Skeletal muscle cell (primary cell): ENCODE data around the gene PPAT.

Experiments used
- DNase-seq: peaks from one replicate; pipeline ENCODE4 v3.0.0-alpha.2; 2010; ENCODE audit warnings: low read depth
- H3K4me3 ChIP-seq: 2 replicates; pipeline ENCODE4 v1.5.1; 2011; ENCODE audit warnings: low read depth, mild to moderate bottlenecking, control low read depth, low read length, moderate library complexity

The PPAT gene

DNA sequence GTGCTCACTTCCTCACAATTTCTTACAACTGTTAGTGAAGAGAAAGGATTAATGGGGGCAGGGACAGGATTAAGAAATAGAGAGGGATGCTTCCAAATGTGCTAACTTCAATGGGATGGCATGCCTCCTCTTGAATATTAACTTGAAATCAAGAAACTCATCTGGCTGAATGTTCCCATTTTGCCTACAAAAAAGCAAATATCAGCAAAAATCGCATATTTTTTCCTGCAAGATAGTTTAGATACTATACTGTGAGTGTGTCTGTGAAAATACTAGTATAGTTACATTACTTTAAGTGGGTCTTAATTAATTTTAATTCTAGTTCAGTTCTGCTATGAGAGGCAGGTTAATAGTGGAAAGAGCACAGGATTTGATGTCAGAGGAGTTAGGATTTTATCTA, 5.6 kb upstream of the PPAT start:
- no peak overlapping the region for H3K4me3 ChIP-seq
- no peak for DNase-seq

DNA sequence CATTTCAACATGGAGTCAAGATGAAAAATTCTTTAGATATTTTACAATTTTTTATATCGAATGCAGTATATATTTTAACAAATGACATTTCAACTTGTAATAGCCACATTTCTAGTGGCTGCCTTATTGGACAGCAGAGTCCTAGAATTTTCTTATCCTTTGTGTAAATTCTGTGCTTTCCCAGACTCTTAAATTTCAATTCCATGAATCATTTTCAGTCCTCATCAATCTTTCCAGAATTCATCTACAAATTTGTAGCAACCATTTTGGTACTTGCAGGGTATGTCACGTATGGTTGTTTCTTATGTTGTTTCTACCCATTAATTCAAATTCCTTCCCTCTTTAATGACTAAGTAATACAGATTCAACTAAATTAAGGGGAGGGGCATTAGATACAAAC, 3.4 kb upstream of the PPAT start:
- no peak for DNase-seq
- H3K4me3 ChIP-seq, result no peak overlapping the region

DNA sequence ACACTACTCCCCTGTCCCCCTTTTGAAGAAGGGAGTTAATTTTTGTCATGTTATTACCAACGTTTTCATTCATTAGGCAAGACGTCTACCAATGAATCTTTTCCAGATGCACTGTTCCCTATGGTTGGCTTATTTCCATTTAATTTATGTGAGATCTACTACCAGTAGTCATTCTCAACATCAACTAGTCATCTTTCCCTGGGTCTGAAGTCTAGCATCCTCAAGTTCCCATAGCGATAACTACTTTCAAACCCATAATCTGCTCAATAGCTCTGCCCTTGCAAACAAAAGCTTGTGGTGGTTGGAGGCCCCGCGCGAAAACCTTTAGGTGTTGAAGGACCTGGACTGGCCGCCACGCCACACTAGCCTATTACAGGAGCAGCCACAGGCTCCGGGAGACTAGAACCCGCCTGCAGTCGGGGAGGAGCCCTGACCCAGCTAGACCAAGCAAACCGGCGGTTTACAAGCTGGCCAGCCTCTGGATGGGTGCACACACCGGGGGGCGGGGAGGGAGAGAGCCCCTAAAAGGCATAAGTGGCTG, 746 bp downstream of the PPAT start:
- H3K4me3 ChIP-seq, result peak overlapping the region; percentile 89
- no peak for DNase-seq

DNA sequence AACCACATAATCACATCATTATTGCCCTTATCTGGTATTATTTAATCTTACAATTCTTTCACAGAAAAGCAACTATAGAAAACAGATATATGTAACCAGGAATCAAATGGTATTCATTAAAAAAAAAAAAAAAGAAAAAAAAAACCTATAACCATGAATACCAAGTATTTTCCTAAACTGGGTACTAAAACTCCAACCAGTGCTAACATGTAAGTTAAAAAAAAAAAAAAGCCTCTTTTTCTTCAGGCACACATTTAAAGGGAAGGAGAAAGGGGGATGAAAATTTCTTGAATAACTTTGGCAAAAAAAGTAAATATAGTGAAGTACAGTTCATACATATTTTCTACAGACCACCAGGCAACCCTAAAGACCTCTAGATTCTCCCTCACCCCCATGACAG, 2.1 kb downstream of the PPAT start:
- H3K4me3 ChIP-seq, result peak overlapping the region; percentile 89
- no peak for DNase-seq

DNA sequence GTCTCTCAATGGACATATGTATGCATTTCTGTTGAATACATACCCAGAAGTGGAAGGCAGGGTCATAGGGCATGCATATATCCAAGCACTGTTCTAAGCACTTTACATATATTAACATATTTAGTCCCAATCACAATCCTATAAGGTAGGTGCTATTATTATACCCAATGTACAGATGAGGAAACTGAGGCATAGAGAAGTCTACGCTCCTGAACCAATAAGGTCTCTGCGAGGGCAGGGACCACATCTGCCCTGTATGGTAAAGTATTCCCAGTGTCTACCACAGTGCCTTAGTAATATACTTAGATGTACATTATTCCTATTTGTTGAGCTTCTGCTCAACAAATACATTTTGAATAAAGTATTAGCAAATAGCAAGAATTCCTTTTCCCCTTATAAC, 5.2 kb downstream of the PPAT start:
- no peak overlapping the region for H3K4me3 ChIP-seq

DNA sequence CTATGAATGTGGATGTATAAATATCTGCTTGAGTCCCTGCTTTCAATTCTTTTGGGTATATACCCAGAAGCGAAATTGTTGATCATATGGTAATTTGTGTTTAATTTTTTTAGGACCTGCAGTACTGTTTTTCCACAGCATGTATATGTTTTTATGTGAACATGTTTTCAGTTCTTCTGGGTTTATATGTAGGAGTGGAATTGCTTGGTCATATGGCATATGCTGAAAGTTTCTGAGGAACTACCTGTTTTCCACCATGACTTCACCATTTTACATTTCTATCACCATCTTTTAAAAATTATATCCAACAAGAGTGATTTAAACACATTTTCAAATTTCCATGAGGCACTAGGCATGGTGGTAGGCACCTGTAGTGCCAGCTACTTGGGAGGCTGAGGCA, 8.2 kb downstream of the PPAT start:
- no peak for DNase-seq
- H3K4me3 ChIP-seq, result no peak overlapping the region

More for the DNA sequence above, 5.2 kb downstream of the PPAT start:
- no peak for DNase-seq

DNA sequence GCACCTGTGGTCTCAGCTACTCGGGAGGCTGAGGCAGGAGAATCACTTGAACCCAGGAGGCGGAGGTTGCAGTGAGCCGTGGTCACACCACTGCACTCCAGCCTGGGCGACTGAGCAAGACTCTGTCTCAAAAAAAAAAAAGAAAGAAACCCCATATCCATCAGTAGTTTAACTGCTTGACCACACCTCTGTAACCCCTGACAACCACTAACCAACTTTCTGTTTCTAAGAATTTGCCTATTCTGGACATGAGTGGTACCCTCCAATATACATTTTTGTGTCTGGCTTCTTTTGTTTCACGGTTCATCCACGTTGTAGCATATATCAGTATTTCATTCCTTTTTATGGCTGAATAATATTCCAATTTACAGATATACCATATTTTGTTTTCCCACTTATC, 9.1 kb downstream of the PPAT start:
- no peak overlapping the region for H3K4me3 ChIP-seq

DNA sequence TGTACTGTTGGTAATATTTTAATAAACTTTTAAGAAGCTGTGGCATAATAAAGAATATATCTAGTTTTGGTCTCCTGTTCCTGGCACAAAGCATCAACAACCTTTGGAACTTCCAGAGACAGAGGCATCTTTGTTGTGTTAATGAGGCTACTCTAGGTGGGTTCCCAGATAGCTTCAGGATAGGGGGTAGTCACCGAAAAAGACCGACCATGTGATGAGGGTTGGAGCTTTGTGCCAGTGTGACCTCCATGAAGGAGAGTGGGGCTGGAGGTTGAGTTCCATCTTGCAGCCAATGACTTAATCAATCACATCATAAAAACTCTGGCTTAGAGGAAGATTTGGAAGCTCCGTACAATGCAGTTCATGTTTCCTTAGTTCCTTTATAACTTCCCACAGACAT, 9.9 kb downstream of the PPAT start:
- H3K4me3 ChIP-seq, result no peak overlapping the region
- DNase-seq, result no peak

More for the DNA sequence above, 9.1 kb downstream of the PPAT start:
- DNase-seq, result no peak

DNA sequence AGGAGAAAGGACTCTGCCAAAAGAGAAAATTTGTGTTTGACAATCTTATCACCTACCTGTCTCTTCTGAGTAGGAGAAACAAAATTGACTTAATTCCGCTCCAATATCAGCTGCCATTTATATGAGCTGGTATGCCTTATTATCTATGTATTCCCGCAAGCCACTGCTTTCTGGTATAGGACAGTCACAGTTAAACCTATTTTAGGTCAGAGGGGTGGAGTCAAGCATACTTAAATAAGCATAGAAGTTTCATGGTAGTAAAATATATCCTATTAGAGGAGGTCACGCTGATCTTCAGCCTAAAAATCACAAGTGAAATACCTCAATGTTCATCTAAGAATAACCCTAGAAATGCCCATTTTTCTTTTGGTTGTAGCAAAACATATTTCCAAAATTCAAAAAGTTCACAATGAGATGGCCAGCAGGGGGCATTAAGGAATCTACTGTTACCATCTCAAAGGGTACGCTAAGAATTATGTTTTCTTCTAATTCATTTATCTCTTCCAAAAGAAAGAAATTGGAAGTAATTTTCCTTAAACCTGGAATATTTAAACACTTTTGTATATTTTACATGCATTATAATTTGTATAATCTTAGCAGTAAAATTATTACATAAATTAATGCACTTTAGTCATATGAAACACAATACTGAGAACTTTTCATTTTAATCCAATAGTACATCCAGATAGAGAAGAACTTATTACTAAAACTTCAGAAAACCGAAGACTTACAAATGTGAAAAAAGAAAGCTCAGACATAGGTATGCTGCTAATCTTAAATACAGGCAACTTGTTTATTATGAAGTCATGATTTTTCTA, 10.5 kb downstream of the PPAT start:
- no peak for DNase-seq
- no peak overlapping the region for H3K4me3 ChIP-seq

DNA sequence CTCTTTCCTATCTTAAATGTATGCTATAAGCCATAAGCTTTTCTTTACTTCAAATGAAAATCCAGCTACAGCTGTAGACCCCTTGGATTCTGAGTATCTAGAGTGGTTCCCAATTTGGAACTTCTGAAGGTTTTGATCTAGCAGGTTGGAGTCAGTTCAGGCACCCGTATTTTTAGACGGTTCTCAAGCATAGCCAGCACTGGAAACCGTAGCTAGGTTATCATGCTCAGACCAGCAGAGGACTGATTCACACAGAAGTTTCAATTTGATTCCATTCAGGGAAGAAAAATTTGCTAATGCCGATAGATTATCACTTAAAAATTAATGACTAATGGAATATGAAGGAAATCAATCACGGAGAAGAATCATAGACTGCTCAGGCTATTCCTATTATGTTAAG, 11.2 kb downstream of the PPAT start:
- no peak for DNase-seq
- no peak overlapping the region for H3K4me3 ChIP-seq

DNA sequence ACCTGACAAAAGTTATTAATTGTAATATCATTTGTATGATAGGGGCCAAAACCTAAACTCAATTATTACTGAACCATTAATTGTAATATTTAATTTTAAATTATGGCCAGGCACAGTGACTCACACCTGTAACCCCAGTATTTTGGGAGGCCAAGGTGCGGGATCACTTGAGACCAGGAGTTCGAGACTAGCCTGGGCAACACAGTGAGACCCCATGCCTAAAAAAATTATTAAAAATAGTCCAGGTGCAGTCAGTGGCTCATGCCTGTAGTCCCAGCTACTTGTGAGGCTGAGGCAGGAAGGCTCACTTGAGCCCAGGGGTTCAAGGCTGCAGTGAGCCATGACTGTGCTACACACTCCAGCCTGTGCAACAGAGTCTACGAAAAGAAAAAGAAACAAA, 18.0 kb downstream of the PPAT start:
- DNase-seq, result no peak
- no peak overlapping the region for H3K4me3 ChIP-seq

DNA sequence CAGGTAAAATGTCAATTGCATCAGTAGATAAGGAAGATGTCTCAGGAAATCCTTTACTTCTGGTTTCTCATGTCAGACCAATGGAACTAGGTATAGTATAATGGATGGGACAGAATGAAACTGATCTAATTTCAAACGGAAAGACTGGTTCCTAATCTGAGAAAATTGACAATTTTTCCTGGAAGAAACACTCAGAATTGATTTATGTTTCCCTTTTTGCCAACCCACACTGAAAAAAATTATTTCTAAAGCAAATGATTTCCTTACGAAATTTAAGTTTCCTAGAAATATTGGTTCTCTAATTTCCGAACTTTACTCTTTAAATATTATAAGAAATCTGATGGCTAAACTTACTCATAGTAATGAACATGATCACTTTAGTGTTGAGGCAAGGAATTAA, 19.1 kb downstream of the PPAT start:
- no peak overlapping the region for H3K4me3 ChIP-seq
- DNase-seq, result no peak

DNA sequence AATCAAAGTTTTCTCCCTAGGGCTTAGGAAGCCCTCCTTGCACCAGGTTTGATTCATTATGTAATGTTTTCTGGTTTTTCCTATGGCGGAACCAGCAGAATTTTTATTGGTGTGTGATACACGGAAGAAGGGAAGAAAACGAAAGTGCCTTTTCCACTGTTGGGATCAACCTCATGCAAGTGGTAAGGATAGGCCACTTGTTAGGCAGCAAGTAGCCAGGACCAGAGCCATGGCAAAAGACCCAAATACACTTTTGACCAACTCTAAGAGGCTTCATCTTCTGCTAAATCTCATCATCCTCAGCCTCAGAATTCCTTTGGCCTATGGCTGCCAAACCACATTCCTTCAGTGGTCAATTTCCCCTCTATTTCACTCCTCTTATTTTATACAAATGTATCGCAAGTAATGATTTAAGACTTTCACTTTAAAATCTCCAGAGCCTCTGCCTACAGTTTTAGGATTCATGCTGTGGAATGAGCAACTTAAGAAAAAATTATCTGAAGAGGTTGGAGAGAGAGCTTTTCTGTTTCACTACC, 21.2 kb downstream of the PPAT start:
- DNase-seq, result no peak
- H3K4me3 ChIP-seq, result no peak overlapping the region

DNA sequence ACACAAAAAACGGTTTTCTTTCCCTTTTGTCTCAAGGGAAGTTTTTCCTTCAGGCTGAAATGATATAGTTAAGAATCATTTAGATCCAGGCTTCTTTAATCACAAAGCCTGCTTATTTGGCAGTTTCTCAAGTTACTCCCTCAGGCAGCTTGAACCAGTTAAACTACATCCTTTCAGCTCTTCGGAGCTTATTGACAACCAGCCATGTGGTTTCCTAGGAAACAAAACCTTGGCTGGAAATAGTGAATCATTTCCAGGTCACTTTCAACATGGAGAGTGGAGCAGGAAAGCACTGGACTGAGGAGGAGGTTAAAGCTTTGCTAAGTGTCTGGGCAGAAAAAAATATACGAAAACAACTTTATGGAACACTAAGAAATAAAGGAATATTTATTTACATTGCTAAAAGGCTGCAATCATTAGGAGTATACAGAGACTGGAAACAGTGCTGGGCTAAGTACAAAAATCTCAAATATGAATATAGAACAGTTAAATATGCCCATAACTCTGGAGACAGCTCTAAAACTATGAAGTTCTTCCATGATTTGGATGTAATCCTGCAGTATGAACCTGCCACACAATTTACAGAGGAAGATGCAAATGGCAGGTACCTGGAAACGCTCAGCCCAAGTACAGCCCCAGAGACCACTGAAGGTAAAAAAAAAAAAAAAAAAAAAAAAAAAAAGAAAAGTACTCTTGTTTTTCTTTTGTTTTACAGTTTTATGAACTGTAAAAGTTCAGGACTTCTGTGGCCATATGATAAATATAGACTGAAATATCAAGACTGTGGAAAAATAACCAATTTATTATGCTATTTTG, 25.0 kb downstream of the PPAT start:
- peak; percentile 87 for DNase-seq
- H3K4me3 ChIP-seq, result peak overlapping the region; percentile 27

DNA sequence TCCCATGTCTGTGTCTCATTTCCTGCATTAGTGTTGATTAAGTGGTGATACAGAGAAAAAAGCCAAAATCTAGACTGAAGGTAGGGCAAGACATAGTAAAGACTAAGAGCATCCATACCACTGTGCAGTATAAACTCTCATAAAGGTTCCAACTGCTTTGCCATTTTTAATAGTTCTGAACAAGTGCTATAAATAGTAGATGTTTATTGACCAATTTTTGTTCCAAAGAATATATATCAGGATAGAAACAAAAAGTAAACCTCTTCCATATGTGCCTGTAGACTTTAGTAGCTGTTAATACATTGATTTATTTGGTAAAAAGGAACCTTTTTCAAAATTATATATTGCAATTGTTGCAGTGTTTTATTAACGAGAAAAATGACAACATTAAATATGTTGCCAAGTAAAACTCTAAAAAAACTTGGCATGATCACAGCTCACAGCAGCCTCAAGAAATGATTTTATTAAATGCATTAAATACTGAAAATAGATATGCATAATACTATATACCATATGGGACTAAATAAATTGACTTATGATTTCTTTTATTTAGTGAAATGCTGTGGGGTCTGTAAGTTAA, 25.8 kb downstream of the PPAT start:
- H3K4me3 ChIP-seq, result no peak overlapping the region
- DNase-seq, result no peak

DNA sequence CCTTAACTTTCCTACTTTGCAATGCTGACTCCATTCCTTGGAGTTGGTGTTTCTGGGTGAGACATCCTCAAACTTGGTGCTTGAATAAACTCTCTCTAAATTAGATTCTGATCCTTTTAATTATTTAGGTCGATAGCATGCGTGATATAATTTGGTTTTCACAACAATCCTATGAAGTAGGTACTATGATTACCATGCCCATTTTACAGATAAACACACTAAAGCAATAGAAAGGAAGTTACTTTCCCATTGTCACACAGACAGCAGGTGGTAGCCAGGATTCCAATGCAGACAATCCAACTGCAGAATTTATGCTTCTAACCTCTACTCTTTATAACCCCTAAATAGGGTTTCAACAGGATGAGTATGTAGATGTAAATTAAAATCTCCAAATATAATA, 26.4 kb downstream of the PPAT start:
- DNase-seq, result no peak
- no peak overlapping the region for H3K4me3 ChIP-seq

DNA sequence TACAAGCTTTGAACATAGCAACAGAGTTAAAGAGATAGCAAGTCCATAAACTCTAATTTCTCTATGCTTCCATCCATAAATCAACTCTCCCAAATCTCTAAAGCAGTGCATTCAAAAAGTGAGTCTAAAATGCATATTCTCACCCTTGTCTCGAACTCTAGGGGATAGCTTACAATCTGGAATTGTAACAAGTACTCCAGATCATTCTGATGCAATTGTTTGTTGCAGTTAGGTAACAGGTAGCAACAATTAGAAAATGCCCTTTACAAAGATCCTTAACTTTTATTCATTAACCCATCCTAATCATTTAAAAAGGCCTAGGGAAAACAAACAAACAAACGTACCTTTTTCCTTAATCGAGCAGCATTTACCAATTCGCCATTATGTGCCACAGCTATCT, 29.3 kb downstream of the PPAT start:
- no peak overlapping the region for H3K4me3 ChIP-seq
- no peak for DNase-seq

DNA sequence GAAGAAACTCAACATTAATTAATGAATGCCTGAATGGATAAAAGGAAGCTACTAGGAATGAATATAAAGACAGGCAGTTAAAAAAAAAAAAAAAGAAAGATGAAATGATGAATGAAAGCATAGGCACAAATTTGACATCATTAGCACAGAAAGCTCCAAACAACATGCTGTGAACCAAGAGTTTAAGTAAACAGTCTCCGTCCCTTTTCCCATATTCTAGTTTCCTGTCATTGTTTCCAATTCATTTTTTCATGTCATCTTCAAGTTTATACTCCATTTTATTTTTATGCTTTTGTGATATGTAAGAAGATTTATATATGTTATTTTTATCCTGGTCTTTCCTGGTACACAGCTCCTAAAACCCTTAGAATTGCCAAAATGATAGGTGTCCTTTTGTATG, 30.4 kb downstream of the PPAT start:
- no peak for DNase-seq
- H3K4me3 ChIP-seq, result no peak overlapping the region

DNA sequence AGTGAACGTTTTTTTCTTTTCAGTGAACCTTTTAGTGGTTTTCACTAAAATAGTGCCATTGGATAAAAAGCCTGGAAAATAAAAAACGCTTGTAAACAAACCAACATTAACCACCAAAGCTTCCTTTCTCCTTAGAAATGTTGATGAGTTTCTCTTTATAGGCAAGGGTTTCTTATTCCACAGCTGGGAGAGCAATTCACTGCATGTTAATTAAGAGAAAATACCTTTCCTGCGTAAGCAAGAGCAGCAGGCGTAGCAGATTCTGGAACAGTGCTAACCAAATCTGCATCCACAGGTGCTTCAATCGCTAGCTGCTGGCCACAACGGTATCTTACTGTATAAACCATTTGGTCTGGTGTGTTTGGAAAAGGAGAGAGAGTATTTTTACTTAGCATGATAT, 34.9 kb downstream of the PPAT start:
- DNase-seq, result no peak
- H3K4me3 ChIP-seq, result no peak overlapping the region

DNA sequence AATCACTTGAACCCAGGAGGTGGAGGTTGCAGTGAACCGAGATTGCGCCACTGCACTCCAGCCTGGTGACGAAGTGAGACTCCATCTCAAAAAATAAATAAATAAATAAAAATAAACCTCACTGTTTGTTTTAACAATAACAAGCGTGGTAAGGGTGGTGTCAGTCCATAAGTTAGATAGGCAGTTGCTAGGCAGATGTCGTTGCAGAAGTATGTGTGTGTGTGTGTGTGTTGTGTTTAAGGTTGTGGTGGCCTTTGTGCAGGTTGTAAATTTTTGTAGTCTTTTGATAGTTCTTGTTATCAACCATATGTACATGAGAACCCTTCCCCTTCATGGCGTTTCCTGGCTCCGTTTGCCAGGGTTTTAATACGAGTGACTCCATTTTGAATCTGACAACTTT, 44.1 kb downstream of the PPAT start:
- no peak for DNase-seq
- no peak overlapping the region for H3K4me3 ChIP-seq
